ENCODE measurements around the gene TBC1D20.
"Not testable (repeated sequence)": the region's sequence is repeated elsewhere in the genome, so short reads cannot be mapped to it uniquely, and the experiment has no call there.

Gene TBC1D20

GRCh38 chr20:400454-401275, 61.7 kb downstream of the TBC1D20 start:
- no peak for DNase-seq (ENCODE audit: low spot score)

GRCh38 chr20:400128-400453, 62.2 kb downstream of the TBC1D20 start:
- DNase-seq (ENCODE audit: low spot score) = no peak

- DNase-seq (ENCODE audit: low spot score) = peak; percentile 17
Observed at GRCh38 chr20:399182-399707, 63.1 kb downstream of the TBC1D20 start.

DNA sequence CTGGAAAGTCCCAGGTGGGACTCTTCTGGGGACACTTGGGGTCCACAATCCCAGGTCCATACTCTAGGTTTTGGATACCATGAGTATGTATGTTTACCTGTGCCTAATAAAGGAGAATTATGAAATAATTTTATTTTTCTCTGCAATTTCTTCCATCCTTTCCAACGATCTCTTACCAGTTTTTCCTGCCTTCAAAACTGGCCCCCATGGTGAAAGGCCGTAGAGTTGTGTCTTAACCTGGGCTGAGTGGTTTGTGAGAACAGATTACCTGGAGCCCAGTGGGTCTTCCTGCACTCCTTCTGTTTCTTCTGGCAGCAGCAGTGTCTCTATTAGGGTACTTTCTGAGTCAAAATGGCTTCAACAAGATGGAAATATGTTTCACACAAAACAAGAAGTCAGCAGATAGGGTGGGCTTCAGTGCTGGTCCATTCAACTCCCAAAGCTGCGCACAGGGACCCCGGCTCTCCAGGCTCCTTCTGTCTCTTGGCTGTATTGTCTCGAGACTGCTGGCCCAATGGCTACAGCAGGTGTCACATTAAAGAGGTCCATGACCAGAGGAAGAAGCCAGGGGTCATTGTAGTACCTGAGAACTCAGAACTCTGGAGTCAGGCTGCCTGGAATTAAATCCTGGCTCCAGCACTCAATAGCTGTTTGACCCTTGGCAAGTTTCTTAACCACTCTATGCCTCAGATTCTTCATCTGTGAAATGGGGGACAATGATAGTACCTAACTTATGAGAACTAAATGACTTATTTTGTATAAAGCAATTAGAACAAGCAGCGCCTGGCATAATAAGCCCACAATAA, 64.7 kb downstream of the TBC1D20 start:
- DNase-seq (ENCODE audit: low spot score) = no peak

DNA sequence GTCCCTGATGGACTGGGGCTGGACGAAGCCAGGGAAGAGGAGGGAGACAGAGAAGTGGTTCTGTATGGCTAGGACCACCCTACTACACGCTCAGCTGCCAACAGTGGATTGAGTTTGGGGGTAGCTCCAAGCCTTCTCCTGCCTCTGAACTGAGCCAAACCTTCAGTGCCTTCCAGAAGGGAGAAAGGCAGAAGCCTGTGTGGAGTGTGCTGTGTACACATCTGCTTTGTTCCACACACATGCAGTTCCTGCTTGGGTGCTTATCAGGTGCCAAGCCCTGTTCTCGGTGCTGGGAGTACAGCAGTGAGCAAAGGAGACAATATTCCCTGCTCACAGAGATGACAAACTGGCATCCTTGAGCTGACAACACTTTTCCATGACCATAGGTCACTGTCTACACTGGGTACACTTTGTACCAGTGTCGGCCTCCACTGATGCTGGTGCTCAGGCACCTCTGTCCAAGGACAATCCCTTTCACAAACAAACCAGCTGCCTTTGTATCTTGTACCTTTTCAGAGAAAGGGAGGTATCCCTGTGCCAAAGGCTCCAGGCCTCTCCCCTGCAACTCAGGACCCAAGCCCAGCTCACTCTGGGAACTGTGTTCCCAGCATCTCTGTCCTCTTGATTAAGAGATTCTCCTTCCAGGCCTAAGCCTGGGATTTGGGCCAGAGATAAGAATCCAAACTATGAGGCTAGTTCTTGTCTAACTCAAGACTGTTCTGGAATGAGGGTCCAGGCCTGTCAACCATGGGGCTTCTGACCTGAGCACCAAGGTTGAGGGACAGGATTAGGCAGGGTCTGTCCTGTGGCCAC, 65.5 kb downstream of the TBC1D20 start:
- DNase-seq (ENCODE audit: low spot score) = no peak

DNA sequence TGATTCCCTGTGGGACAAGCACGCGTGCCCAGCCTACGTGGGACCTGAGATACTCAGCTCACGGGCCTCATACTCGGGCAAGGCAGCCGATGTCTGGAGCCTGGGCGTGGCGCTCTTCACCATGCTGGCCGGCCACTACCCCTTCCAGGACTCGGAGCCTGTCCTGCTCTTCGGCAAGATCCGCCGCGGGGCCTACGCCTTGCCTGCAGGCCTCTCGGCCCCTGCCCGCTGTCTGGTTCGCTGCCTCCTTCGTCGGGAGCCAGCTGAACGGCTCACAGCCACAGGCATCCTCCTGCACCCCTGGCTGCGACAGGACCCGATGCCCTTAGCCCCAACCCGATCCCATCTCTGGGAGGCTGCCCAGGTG, 66.1 kb downstream of the TBC1D20 start:
- no peak for DNase-seq (ENCODE audit: low spot score)

DNA sequence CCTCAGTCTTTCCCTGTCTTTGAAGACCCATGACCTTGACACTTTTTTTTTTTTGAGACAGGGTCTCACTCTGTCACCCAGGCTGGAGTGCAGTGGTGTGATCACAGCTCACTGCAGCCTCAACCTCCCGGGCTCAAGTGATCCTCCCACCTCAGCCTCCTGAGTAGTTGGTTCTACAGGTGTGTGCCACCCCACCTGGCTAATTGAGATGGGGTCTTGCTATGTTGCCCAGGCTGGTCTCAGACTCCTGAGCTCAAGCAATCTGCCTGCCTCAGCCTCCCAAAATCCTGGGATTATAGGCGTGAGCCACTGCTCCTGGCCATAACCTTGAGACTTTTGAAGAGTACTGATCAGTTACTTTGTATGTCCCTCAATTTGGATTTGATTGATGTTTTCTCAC, 69.0 kb downstream of the TBC1D20 start:
- DNase-seq (ENCODE audit: low spot score) = not testable (repeated sequence)

GRCh38 chr20:391041-391711, 71.2 kb downstream of the TBC1D20 start:
- DNase-seq (ENCODE audit: low spot score) = no peak

- DNase-seq (ENCODE audit: low spot score) = no peak
Observed at GRCh38 chr20:389220-389619, 73.1 kb downstream of the TBC1D20 start.

DNA sequence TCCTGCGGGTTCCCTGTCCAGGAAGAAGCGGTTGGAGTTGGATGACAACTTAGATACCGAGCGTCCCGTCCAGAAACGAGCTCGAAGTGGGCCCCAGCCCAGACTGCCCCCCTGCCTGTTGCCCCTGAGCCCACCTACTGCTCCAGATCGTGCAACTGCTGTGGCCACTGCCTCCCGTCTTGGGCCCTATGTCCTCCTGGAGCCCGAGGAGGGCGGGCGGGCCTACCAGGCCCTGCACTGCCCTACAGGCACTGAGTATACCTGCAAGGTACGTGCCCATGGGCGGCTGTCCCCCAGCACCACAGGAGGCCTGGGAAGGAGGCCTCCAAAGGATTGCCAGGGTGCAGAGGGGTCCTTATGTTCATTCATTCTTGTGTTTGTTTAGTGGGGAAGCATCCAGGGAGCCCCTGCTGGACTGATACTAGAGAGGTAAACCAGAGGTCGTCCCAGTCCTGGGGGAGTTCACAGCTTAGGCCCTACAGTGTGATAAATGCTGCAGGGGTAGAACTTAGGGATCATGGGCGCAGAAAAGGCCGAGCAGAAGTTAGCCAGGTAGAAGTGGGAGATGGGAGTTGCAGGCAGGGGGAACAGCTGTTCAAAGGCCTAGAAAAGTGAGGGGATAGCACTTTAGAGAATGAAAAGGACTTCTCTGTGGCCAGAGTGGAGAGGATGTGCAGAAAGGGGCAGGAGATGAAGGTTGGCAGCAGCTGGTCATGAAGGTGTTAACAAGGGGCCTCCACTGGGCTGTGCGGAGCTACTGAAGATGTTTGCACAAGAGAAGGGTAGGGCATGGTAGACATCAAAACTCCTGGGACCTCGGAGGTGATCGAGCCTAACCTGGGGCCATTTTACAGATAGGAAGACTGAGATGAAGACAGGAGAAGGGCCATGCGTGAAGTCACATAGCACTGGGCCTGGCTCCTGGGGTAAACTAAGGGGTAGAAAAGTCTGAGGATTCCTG, 74.0 kb downstream of the TBC1D20 start:
- no peak for DNase-seq (ENCODE audit: low spot score)

DNA sequence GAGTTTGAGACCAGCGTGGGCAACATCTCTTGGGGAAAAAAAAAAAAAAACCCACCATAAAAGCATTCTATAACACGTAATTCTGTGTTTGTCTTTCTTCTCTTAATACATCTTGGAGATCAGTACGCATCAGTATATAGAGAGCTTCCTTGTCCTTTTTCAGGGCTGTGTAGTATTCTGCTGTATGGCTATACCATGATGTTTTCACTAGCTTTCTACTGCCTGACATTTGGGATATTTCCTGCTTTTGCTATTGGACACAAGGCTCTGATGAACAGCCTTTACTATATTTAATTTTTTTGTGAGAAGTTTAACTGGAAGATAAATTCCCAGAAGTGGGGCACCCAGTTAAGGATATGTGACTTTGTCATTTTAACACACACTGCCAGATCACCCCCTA, 74.8 kb downstream of the TBC1D20 start:
- DNase-seq (ENCODE audit: low spot score) = no peak

DNA sequence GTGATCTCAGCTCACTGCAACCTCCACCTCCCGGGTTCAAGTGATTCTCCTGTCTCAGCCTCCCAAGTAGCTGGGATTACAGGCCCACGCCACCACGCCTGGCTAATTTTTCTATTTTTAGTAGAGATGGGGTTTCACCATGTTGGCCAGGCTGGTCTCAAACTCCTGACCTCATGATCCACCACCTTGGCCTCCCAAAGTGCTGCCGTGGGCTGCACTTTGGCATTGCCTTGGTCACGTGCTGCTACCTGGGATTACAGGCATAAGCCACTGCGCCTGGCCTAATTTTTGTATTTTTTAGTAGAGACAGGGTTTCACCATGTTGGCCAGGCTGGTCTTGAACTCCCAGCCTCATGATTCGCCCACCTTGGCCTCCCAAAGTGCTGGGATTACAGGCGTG, 75.7 kb downstream of the TBC1D20 start:
- not testable (repeated sequence) for DNase-seq (ENCODE audit: low spot score)
